ENCODE data around the gene PACS2. TPM values are rescaled to one million over a fixed set of nuclear protein-coding genes. Genes with fewer than 3 reads are reported as not detected.

PACS2 gene
- polyA plus RNA-seq, 1 of the 3 experiments (the other 2 are of a cell fraction) = 42.7 TPM

GRCh38 chr14:105423488-105424195, 109.1 kb downstream of the PACS2 start:
- Histone ChIP-seq H3K9me2 (no peaks in the 10 kb centered on the region), H3K4me3 (ENCODE audit: low read depth in 2 of 2, low read length in 1 of 2) (no peak overlapping the region), H3K9me3 (no peaks in the 10 kb centered on the region), H4K20me1 (ENCODE audit: insufficient read depth) (peaks cover 64% of the 10 kb centered on the region), H3K4me1 (ENCODE audit: control insufficient read depth in 1 of 2, insufficient read depth in 2 of 2, low read depth in 1 of 2, low read length in 1 of 2) (peaks cover 12 to 39% of the 10 kb centered on the region in 2 experiments; a peak in 3 of 4 replicates), H3K4me2 (no peak overlapping the region), H3K27me3 (ENCODE audit: insufficient read depth) (no peaks in the 10 kb centered on the region), H3K27ac (ENCODE audit: low read depth in 2 of 2, low read length in 1 of 2) (peak overlapping the region in 1 of 2 experiments; percentile 87; a peak in 2 of 4 replicates), H3F3A (replicated peaks; ENCODE audit: insufficient read depth) (peaks cover 10% of the 10 kb centered on the region), H3K79me2 (ENCODE audit: insufficient read depth) (peaks cover 91% of the 10 kb centered on the region), H3K36me3 (replicated peaks in 1 of 2; ENCODE audit: control insufficient read depth in 1 of 2, insufficient read depth in 2 of 2, low read length in 1 of 2) (peaks cover 6% of the 10 kb centered on the region in 2 experiments), H3K9ac (no peak overlapping the region), H2AFZ (ENCODE audit: low read depth) (no peak overlapping the region)
- no peak for TF ChIP-seq SMC3 (IDR thresholded peaks at IDR 0.05; ENCODE audit: low read depth, low read length)
- no peak for TF ChIP-seq IRF3 (IDR thresholded peaks at IDR 0.05; ENCODE audit: low read depth, low read length)
- no peak for TF ChIP-seq RCOR1 (IDR thresholded peaks at IDR 0.05; ENCODE audit: low read length)
- no peak for TF ChIP-seq EZH2phosphoT487 (IDR thresholded peaks at IDR 0.05; ENCODE audit: borderline replicate concordance, low read depth)
- TF ChIP-seq USF1 (IDR thresholded peaks at IDR 0.05; ENCODE audit: borderline replicate concordance, low read depth) = no peak
- no peak for TF ChIP-seq MAX (IDR thresholded peaks at IDR 0.05; ENCODE audit: low read depth)
- TF ChIP-seq FOXJ3 (CRISPR knock-in tag; IDR thresholded peaks at IDR 0.05) = no peak
- no peak for TF ChIP-seq CTCF (IDR thresholded peaks at IDR 0.05)
- TF ChIP-seq SIN3A (IDR thresholded peaks at IDR 0.05; ENCODE audit: borderline replicate concordance, low read depth, low read length) = no peak
- DNase-seq = no peak
- WGBS (ENCODE audit: low lambda C conversion rate) = 93% methylated on average over 16 of the region's 21 CpGs
- CTCF ChIA-PET = interaction anchor here (0.7 to 3.7 kb wide), 12 partner anchors 12 to 67 kb away, joined by 3 to 18 read pairs (median 3); no protein-coding TSS in a partner anchor
- POLR2A ChIA-PET = interaction anchor here (0.9 kb wide), 1 partner anchor 50 kb away, joined by 4 read pairs; no protein-coding TSS in a partner anchor

GRCh38 chr14:105424861-105425260, 110.3 kb downstream of the PACS2 start:
- Histone ChIP-seq H3K79me2 (ENCODE audit: insufficient read depth) (peaks cover 97% of the 10 kb centered on the region), H3K9me2 (no peaks in the 10 kb centered on the region), H2AFZ (ENCODE audit: low read depth) (no peak overlapping the region), H3K4me2 (no peak overlapping the region), H3F3A (replicated peaks; ENCODE audit: insufficient read depth) (peaks cover 11% of the 10 kb centered on the region), H3K9ac (no peak overlapping the region), H3K27ac (ENCODE audit: low read depth in 2 of 2, low read length in 1 of 2) (no peak overlapping the region; a peak in 1 of 4 replicates), H3K4me1 (ENCODE audit: control insufficient read depth in 1 of 2, insufficient read depth in 2 of 2, low read depth in 1 of 2, low read length in 1 of 2) (peaks cover 8 to 32% of the 10 kb centered on the region in 2 experiments; a peak in 3 of 4 replicates), H3K9me3 (no peaks in the 10 kb centered on the region), H3K36me3 (replicated peaks in 1 of 2; ENCODE audit: control insufficient read depth in 1 of 2, insufficient read depth in 2 of 2, low read length in 1 of 2) (peaks cover 6 to 7% of the 10 kb centered on the region in 2 experiments), H4K20me1 (ENCODE audit: insufficient read depth) (peaks cover 72% of the 10 kb centered on the region), H3K4me3 (ENCODE audit: low read depth in 2 of 2, low read length in 1 of 2) (no peak overlapping the region), H3K27me3 (ENCODE audit: insufficient read depth) (no peaks in the 10 kb centered on the region)
- POLR2A ChIA-PET = no interaction called here
- CTCF ChIA-PET = interaction anchor here (1.3 to 1.7 kb wide), 2 partner anchors 48 to 56 kb away, joined by 3 to 4 read pairs; no protein-coding TSS in a partner anchor
- TF ChIP-seq EZH2phosphoT487 (IDR thresholded peaks at IDR 0.05; ENCODE audit: borderline replicate concordance, low read depth) = no peak
- 98% methylated on average over 7 of the region's 12 CpGs for WGBS (ENCODE audit: low lambda C conversion rate)
- DNase-seq = no peak

Measured in SK-N-SH (cell line).